ENCODE results near the gene ETS1.

The ETS1 gene

GRCh38 chr11:128469220-128469619 is 118.1 kb downstream of the ETS1 start:
- no peaks in the 10 kb centered on the region for H3K9me3 ChIP-seq (ENCODE audit: control insufficient read depth in 1 of 2, low read length in 2 of 2)
- peaks cover 73 to 78% of the 10 kb centered on the region in 2 donors for H3K4me1 ChIP-seq (ENCODE audit: control insufficient read depth in 1 of 2, insufficient read depth in 2 of 2, low read length in 2 of 2)
- no peak overlapping the region for H3K4me3 ChIP-seq (ENCODE audit: low read depth in 1 of 2, low read length in 2 of 2)
- H3K36me3 ChIP-seq (ENCODE audit: control insufficient read depth in 1 of 2, insufficient read depth in 2 of 2, low read length in 2 of 2) = peaks cover 0 to 12% of the 10 kb centered on the region in 2 donors
- H3K9ac ChIP-seq (ENCODE audit: low read depth in 1 of 2, low read length in 2 of 2) = no peak overlapping the region
- no peaks in the 10 kb centered on the region for H3K27me3 ChIP-seq (ENCODE audit: control insufficient read depth in 1 of 2, insufficient read depth in 2 of 2, low read length in 2 of 2)
- H3K27ac ChIP-seq (ENCODE audit: low read depth, low read length) = no peak overlapping the region

GRCh38 chr11:128468111-128468510 is 119.2 kb downstream of the ETS1 start:
- Histone ChIP-seq H3K4me1 (ENCODE audit: control insufficient read depth in 1 of 2, insufficient read depth in 2 of 2, low read length in 2 of 2) (peaks cover 69 to 78% of the 10 kb centered on the region in 2 donors), H3K36me3 (ENCODE audit: control insufficient read depth in 1 of 2, insufficient read depth in 2 of 2, low read length in 2 of 2) (peaks cover 2 to 12% of the 10 kb centered on the region in 2 donors), H3K9me3 (ENCODE audit: control insufficient read depth in 1 of 2, low read length in 2 of 2) (no peaks in the 10 kb centered on the region), H3K27ac (ENCODE audit: low read depth, low read length) (no peak overlapping the region), H3K27me3 (ENCODE audit: control insufficient read depth in 1 of 2, insufficient read depth in 2 of 2, low read length in 2 of 2) (no peaks in the 10 kb centered on the region), H3K9ac (ENCODE audit: low read depth in 1 of 2, low read length in 2 of 2) (peak overlapping the region in 1 of 2 donors; percentile 3), H3K4me3 (ENCODE audit: low read depth in 1 of 2, low read length in 2 of 2) (no peak overlapping the region)

GRCh38 chr11:128467610-128468041 is 119.7 kb downstream of the ETS1 start:
- H3K4me3 ChIP-seq (ENCODE audit: low read depth in 1 of 2, low read length in 2 of 2) = no peak overlapping the region
- peak overlapping the region; percentile 68 for H3K27ac ChIP-seq (ENCODE audit: low read depth, low read length)
- peaks cover 5 to 12% of the 10 kb centered on the region in 2 donors for H3K36me3 ChIP-seq (ENCODE audit: control insufficient read depth in 1 of 2, insufficient read depth in 2 of 2, low read length in 2 of 2)
- H3K9me3 ChIP-seq (ENCODE audit: control insufficient read depth in 1 of 2, low read length in 2 of 2) = no peaks in the 10 kb centered on the region
- H3K9ac ChIP-seq (ENCODE audit: low read depth in 1 of 2, low read length in 2 of 2) = peak overlapping the region in 1 of 2 donors; percentile 3
- H3K27me3 ChIP-seq (ENCODE audit: control insufficient read depth in 1 of 2, insufficient read depth in 2 of 2, low read length in 2 of 2) = no peaks in the 10 kb centered on the region
- peaks cover 66 to 74% of the 10 kb centered on the region in 2 donors for H3K4me1 ChIP-seq (ENCODE audit: control insufficient read depth in 1 of 2, insufficient read depth in 2 of 2, low read length in 2 of 2)

- H3K27me3 ChIP-seq (ENCODE audit: control insufficient read depth in 1 of 2, insufficient read depth in 2 of 2, low read length in 2 of 2) = no peaks in the 10 kb centered on the region
- H3K36me3 ChIP-seq (ENCODE audit: control insufficient read depth in 1 of 2, insufficient read depth in 2 of 2, low read length in 2 of 2) = peaks cover 5 to 12% of the 10 kb centered on the region in 2 donors
- H3K4me1 ChIP-seq (ENCODE audit: control insufficient read depth in 1 of 2, insufficient read depth in 2 of 2, low read length in 2 of 2) = peaks cover 60 to 69% of the 10 kb centered on the region in 2 donors
- no peaks in the 10 kb centered on the region for H3K9me3 ChIP-seq (ENCODE audit: control insufficient read depth in 1 of 2, low read length in 2 of 2)
- no peak overlapping the region for H3K9ac ChIP-seq (ENCODE audit: low read depth in 1 of 2, low read length in 2 of 2)
- H3K4me3 ChIP-seq (ENCODE audit: low read depth in 1 of 2, low read length in 2 of 2) = peak overlapping the region in 1 of 2 donors; percentile 13
- H3K27ac ChIP-seq (ENCODE audit: low read depth, low read length) = peak overlapping the region; percentile 68
Observed at GRCh38 chr11:128467041-128467440, 120.3 kb downstream of the ETS1 start.

DNA sequence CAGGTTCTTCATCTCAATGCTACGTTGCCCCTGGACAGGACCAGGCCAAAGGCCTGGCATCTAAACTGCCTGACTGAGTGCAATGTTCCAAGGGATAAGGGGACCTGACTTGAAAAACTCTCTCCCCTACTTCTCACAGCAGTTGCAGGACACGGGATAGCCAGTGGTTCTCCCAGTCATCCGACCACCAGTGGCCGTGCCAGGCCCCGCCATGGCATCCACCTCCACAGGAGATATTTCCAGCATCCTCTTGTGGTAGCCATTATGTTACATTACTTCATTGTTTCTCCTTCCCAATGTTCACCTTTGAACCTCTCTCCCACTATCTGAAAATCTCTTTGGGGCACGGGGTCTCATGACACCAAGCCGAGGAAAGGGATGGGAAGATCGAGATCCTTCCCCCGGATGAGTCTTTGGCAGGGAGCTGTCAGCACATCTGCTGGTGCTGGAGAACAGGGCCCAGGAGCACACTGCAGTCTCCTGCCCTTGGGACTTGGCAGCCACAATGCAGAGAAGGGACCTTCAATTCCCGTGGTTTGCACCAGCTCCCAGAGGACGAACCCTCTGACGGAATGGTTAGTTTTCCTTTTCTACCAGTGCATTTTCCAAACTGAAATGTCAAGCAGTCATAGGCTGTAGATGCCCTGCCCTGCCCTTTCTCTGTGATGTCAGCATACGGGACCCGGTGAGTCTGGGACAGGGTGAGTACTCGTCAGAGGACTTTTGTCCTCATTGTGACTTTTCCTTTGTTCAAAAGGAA is 121.2 kb downstream of the ETS1 start:
- Histone ChIP-seq H3K27me3 (ENCODE audit: control insufficient read depth in 1 of 2, insufficient read depth in 2 of 2, low read length in 2 of 2) (no peaks in the 10 kb centered on the region), H3K9ac (ENCODE audit: low read depth in 1 of 2, low read length in 2 of 2) (no peak overlapping the region), H3K4me1 (ENCODE audit: control insufficient read depth in 1 of 2, insufficient read depth in 2 of 2, low read length in 2 of 2) (peaks cover 51 to 59% of the 10 kb centered on the region in 2 donors), H3K27ac (ENCODE audit: low read depth, low read length) (no peak overlapping the region), H3K36me3 (ENCODE audit: control insufficient read depth in 1 of 2, insufficient read depth in 2 of 2, low read length in 2 of 2) (peaks cover 5 to 15% of the 10 kb centered on the region in 2 donors), H3K9me3 (ENCODE audit: control insufficient read depth in 1 of 2, low read length in 2 of 2) (no peaks in the 10 kb centered on the region), H3K4me3 (ENCODE audit: low read depth in 1 of 2, low read length in 2 of 2) (no peak overlapping the region)

DNA sequence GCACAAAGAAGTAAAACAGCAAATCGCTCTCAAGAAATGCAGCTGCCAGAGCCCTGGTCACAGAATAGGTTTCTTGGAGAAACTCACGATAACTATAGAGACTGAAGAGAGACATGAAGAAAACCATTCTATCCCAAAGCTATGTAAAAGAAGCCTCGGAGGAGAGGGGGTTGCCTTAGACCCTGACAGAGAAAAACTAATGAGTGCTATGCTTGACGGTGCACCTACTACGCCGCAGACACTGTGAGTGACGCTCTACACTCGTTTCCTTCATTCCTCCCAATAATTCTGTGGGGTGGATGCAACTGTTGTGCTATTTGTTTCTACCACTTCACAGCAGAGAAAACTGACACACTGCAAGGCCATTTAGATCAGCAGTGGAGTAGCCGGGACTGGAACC is 121.8 kb downstream of the ETS1 start:
- Histone ChIP-seq H3K9ac (ENCODE audit: low read depth in 1 of 2, low read length in 2 of 2) (no peak overlapping the region), H3K36me3 (ENCODE audit: control insufficient read depth in 1 of 2, insufficient read depth in 2 of 2, low read length in 2 of 2) (peaks cover 5 to 21% of the 10 kb centered on the region in 2 donors), H3K27me3 (ENCODE audit: control insufficient read depth in 1 of 2, insufficient read depth in 2 of 2, low read length in 2 of 2) (no peaks in the 10 kb centered on the region), H3K27ac (ENCODE audit: low read depth, low read length) (no peak overlapping the region), H3K4me3 (ENCODE audit: low read depth in 1 of 2, low read length in 2 of 2) (no peak overlapping the region), H3K9me3 (ENCODE audit: control insufficient read depth in 1 of 2, low read length in 2 of 2) (no peaks in the 10 kb centered on the region), H3K4me1 (ENCODE audit: control insufficient read depth in 1 of 2, insufficient read depth in 2 of 2, low read length in 2 of 2) (peaks cover 47 to 56% of the 10 kb centered on the region in 2 donors)

GRCh38 chr11:128464878-128465450 is 122.4 kb downstream of the ETS1 start:
- Histone ChIP-seq H3K4me1 (ENCODE audit: control insufficient read depth in 1 of 2, insufficient read depth in 2 of 2, low read length in 2 of 2) (peaks cover 42 to 53% of the 10 kb centered on the region in 2 donors), H3K27ac (ENCODE audit: low read depth, low read length) (no peak overlapping the region), H3K4me3 (ENCODE audit: low read depth in 1 of 2, low read length in 2 of 2) (no peak overlapping the region), H3K9me3 (ENCODE audit: control insufficient read depth in 1 of 2, low read length in 2 of 2) (no peaks in the 10 kb centered on the region), H3K9ac (ENCODE audit: low read depth in 1 of 2, low read length in 2 of 2) (no peak overlapping the region), H3K36me3 (ENCODE audit: control insufficient read depth in 1 of 2, insufficient read depth in 2 of 2, low read length in 2 of 2) (peaks cover 5 to 21% of the 10 kb centered on the region in 2 donors), H3K27me3 (ENCODE audit: control insufficient read depth in 1 of 2, insufficient read depth in 2 of 2, low read length in 2 of 2) (no peaks in the 10 kb centered on the region)

DNA sequence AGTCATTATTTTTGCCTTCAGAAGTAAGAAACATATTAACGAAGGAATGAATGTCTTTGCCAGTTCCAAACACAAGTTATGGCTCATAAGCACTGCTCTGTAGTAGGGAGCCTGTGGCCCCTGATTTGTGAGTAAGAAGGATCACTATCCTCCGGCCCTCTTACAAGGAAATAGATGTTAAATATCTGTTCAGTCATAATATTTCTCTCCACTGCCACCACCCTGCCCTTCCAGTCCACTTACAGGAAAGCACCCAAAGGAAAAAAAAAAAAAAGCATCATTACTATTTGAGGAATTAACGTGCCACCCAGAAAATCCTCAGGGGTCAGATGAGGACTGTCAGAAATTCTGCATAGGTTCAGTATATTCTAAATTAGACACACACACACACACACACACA is 123.4 kb downstream of the ETS1 start:
- H3K9me3 ChIP-seq (ENCODE audit: control insufficient read depth in 1 of 2, low read length in 2 of 2) = no peaks in the 10 kb centered on the region
- H3K4me3 ChIP-seq (ENCODE audit: low read depth in 1 of 2, low read length in 2 of 2) = no peak overlapping the region
- no peak overlapping the region for H3K9ac ChIP-seq (ENCODE audit: low read depth in 1 of 2, low read length in 2 of 2)
- no peaks in the 10 kb centered on the region for H3K27me3 ChIP-seq (ENCODE audit: control insufficient read depth in 1 of 2, insufficient read depth in 2 of 2, low read length in 2 of 2)
- H3K4me1 ChIP-seq (ENCODE audit: control insufficient read depth in 1 of 2, insufficient read depth in 2 of 2, low read length in 2 of 2) = peaks cover 35 to 43% of the 10 kb centered on the region in 2 donors
- H3K27ac ChIP-seq (ENCODE audit: low read depth, low read length) = no peak overlapping the region
- H3K36me3 ChIP-seq (ENCODE audit: control insufficient read depth in 1 of 2, insufficient read depth in 2 of 2, low read length in 2 of 2) = peaks cover 5 to 27% of the 10 kb centered on the region in 2 donors

DNA sequence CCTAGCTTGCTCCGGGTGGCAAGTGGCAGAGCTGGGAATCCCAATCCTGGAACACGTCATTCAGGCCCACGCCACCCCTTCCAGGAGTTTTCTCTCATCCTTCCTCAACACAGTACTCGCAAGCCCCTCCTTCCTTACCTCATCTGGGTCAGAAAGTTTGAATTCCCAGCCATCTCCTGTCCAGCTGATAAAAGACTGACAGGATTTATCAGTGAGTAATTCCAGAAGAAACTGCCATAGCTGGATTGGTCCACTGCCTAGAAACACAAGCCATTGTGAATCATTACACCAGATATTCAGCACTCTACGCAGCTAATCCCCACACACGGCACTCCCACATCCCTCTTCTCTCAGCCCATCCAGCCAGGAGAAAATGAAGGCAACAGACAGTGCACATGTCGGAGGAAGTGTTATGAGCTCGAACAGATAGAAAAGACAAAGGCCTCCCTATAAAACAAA is 124.0 kb downstream of the ETS1 start:
- Histone ChIP-seq H3K27me3 (ENCODE audit: control insufficient read depth in 1 of 2, insufficient read depth in 2 of 2, low read length in 2 of 2) (no peaks in the 10 kb centered on the region), H3K9ac (ENCODE audit: low read depth in 1 of 2, low read length in 2 of 2) (no peak overlapping the region), H3K27ac (ENCODE audit: low read depth, low read length) (no peak overlapping the region), H3K4me3 (ENCODE audit: low read depth in 1 of 2, low read length in 2 of 2) (no peak overlapping the region), H3K36me3 (ENCODE audit: control insufficient read depth in 1 of 2, insufficient read depth in 2 of 2, low read length in 2 of 2) (peaks cover 5 to 24% of the 10 kb centered on the region in 2 donors), H3K9me3 (ENCODE audit: control insufficient read depth in 1 of 2, low read length in 2 of 2) (no peaks in the 10 kb centered on the region), H3K4me1 (ENCODE audit: control insufficient read depth in 1 of 2, insufficient read depth in 2 of 2, low read length in 2 of 2) (peaks cover 32 to 38% of the 10 kb centered on the region in 2 donors)

DNA sequence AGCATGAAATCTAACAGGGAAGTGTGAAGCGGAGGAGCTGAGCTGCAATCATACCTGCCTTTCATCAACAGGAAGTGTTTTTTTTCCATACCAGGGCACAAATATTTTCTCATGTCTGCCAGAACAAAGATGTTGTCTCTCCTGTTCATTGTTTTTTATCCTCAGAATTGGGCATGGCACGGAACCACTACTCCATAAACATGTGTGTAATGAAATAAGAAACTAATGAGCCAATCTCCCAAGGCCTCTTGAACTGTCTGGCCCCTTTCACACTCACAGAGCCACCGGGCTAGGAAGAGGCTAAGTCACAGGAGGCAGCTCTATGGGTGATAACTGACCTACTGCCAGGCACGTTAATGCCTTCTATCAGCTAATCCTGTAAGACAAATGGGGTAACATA is 124.4 kb downstream of the ETS1 start:
- H3K4me3 ChIP-seq (ENCODE audit: low read depth in 1 of 2, low read length in 2 of 2) = no peak overlapping the region
- no peaks in the 10 kb centered on the region for H3K9me3 ChIP-seq (ENCODE audit: control insufficient read depth in 1 of 2, low read length in 2 of 2)
- peaks cover 28 to 33% of the 10 kb centered on the region in 2 donors for H3K4me1 ChIP-seq (ENCODE audit: control insufficient read depth in 1 of 2, insufficient read depth in 2 of 2, low read length in 2 of 2)
- H3K36me3 ChIP-seq (ENCODE audit: control insufficient read depth in 1 of 2, insufficient read depth in 2 of 2, low read length in 2 of 2) = peaks cover 7 to 23% of the 10 kb centered on the region in 2 donors
- no peak overlapping the region for H3K9ac ChIP-seq (ENCODE audit: low read depth in 1 of 2, low read length in 2 of 2)
- no peaks in the 10 kb centered on the region for H3K27me3 ChIP-seq (ENCODE audit: control insufficient read depth in 1 of 2, insufficient read depth in 2 of 2, low read length in 2 of 2)
- no peak overlapping the region for H3K27ac ChIP-seq (ENCODE audit: low read depth, low read length)
